GM19099 (cell line): ENCODE data around the gene RDH8.

ENCODE experiments used
- POLR2A ChIP-seq: IDR thresholded peaks from 3 replicates; pipeline ENCODE4 v1.6.1; 2011; ENCODE audit warnings: low read depth; ENCODE audit not compliant: insufficient read length; ENCODE audit errors: extremely low read depth

Gene RDH8

DNA sequence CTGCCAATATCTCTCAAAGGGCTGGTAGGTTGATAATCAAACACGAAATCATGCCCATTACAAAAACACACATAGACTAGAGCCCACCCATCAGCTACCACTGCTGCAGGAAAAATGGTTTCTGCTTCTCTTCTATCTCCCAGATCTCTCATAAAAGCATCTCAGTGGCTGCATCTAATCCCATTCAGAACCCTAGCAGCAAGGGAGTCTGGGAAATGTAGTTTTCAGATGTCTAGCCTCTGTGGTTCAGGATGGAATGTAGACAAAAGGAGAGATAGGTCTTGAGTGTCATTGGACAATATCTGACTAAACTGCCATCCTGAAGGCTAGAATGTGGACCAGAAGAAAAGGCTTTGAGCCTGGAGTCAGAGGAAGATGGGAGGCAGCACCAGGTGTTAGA lies 32.1 kb downstream of the RDH8 start:
- no peak for TF ChIP-seq POLR2A

- TF ChIP-seq POLR2A = no peak
Observed at GRCh38 chr19:10049626-10050025, 36.3 kb downstream of the RDH8 start.

DNA sequence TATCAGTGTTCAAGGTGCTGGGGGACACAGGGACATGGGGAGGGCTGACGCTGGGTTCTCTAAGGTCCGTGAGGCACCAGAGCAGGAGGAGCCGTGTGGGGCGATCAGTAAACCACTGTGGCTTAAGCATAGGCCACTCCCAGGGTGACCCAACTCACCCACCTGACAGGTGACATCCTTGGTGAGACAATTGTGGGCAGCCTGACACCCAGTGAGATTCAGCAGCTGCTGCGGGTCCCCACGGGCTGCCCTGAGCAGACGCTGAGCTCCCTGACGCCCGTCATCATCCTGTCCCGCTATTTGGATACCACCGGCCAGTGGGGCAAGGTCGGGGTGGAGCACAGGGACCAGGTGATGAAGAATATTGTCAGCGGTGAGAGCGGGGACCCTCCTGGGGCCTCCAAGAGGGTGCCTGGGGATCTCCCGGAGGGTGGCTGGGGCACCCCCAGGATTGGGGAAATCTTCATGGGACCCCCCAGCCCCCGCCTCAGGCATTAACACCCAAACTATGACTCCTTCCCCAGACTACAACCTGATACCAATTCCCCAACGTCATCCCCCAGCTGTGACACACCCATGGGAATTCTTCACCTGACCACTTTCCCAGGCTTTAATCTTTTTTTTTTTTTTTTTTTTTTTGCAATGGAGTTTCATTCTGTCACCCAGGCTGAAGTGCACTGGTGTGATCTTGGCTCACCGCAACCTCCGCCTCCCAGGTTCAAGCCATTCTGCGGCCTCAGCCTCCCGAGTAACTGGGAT lies 39.5 kb downstream of the RDH8 start:
- no peak for TF ChIP-seq POLR2A

DNA sequence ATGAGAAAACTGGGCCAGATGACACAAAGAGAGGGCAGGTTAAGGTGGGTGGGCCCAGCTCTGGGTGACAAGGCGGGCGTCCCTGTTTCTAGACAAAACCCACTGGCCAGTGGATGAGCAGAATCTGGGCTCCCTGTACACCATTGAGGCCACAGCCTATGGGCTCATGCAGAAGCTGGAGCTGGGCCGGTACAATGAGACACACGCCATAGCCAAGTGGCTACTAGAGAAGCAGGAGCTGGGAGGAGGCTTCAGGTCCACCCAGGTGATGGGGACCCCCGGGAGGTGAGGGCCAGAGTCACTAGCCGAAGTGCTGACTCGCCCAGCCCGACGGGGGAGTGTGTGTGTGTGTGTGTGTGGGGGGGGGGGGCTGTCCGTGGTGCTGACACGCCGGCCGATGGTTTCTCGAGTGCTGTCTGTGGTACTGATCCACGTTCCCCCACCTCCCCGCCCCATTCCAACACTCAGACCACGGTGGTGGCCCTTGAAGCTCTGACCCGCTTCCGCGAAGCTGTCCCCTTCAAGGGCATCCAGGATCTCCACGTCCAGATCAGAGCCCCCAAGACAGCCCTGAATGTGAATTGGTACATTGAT lies 48.5 kb downstream of the RDH8 start:
- no peak for TF ChIP-seq POLR2A

- no peak for TF ChIP-seq POLR2A
Observed at GRCh38 chr19:10068205-10068604, 54.9 kb downstream of the RDH8 start.

DNA sequence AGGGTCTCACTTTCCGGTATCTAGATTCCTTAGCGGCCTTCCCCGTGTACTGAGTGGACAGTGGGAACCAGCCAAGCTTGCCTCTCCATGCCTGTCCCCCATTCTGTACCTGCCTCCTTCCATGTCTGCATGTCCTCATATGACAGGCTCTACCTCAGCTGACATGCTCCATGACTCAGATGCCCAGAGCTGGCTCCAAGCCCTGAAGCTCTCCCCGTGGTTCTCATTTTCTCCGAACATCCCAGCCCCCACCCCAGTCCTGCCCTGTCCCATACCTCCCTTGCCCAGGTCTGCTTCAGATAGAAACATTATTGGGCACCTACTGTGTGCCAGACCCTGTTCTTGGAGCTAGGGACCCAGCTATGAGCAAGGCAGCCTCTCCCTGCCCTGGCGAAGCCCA lies 55.8 kb downstream of the RDH8 start:
- no peak for TF ChIP-seq POLR2A

- no peak for TF ChIP-seq POLR2A
Observed at GRCh38 chr19:10070730-10071446, 57.6 kb downstream of the RDH8 start.
